Endodermal cell (in vitro differentiated cells): ENCODE results near the gene CEBPE. TPM values are rescaled to one million over a fixed set of nuclear protein-coding genes. Genes with fewer than 3 reads are reported as not detected.

Experiments used
- DNase-seq: peaks from one replicate; pipeline ENCODE4 v3.0.0-alpha.2; 2017
- H3K27ac ChIP-seq: 2 replicates; pipeline ENCODE4 v1.5.1; 2013; ENCODE audit warnings: mild to moderate bottlenecking, low read depth, low read length, moderate library complexity
- H3K27me3 ChIP-seq: 2 replicates; pipeline ENCODE4 v1.6.1; 2013; ENCODE audit warnings: mild to moderate bottlenecking, low read length, moderate library complexity; ENCODE audit not compliant: insufficient read depth, control insufficient read depth, poor library complexity, severe bottlenecking
- H3K36me3 ChIP-seq: 2 replicates; pipeline ENCODE4 v1.7.0; 2013; ENCODE audit warnings: mild to moderate bottlenecking, low read length, moderate library complexity; ENCODE audit not compliant: control insufficient read depth, insufficient read depth
- H3K4me1 ChIP-seq: one replicate; pipeline ENCODE4 v1.7.0; 2013; ENCODE audit warnings: low read length; ENCODE audit not compliant: control insufficient read depth, insufficient read depth
- H3K4me3 ChIP-seq: 2 replicates; pipeline ENCODE4 v1.5.1; 2013; ENCODE audit warnings: mild to moderate bottlenecking, low read length, moderate library complexity
- H3K9ac ChIP-seq: 2 replicates; pipeline ENCODE4 v1.6.1; 2013; ENCODE audit warnings: mild to moderate bottlenecking, low read length, moderate library complexity; ENCODE audit not compliant: poor library complexity, severe bottlenecking; ENCODE audit errors: extremely low read depth
- H3K9me3 ChIP-seq: 2 replicates; pipeline ENCODE4 v1.6.1; 2013; ENCODE audit warnings: mild to moderate bottlenecking, low read length, moderate library complexity; ENCODE audit not compliant: control insufficient read depth
- H3K27ac Mint-ChIP-seq: 2 replicates; pipeline ENCODE4 v1.8.0; 2020; ENCODE audit warnings: mixed read lengths
- H3K27me3 Mint-ChIP-seq: 2 replicates; pipeline ENCODE4 v1.8.0; 2021; ENCODE audit warnings: mild to moderate bottlenecking, mixed read lengths; ENCODE audit not compliant: insufficient read depth
- H3K36me3 Mint-ChIP-seq: 2 replicates; pipeline ENCODE4 v1.8.0; 2020; ENCODE audit warnings: low read depth, mixed read lengths
- H3K4me1 Mint-ChIP-seq: 2 replicates; pipeline ENCODE4 v1.8.0; 2020; ENCODE audit warnings: mixed read lengths
- H3K4me3 Mint-ChIP-seq: 2 replicates; pipeline ENCODE4 v1.8.0; 2020; ENCODE audit warnings: mild to moderate bottlenecking, moderate library complexity, mixed read lengths
- H3K9me3 Mint-ChIP-seq: 2 replicates; pipeline ENCODE4 v1.8.0; 2020; ENCODE audit warnings: mild to moderate bottlenecking, mixed read lengths
- CTCF ChIP-seq: fragments of 200-600 bp; sonication (generic); conservative IDR thresholded peaks from 2 replicates; pipeline ENCODE4 v1.5.0; 2021; ENCODE audit warnings: antibody characterized with exemption, mild to moderate bottlenecking
- WGBS, 2 experiments: methylation state at CpG; one replicate each; pipeline versions ENCODE4 v1.1.5 to v1.1.7; 2013; ENCODE audit warnings: missing lambda C conversion rate in 2 of 2, mixed read lengths in 1 of 2; ENCODE audit not compliant: insufficient coverage in 1 of 2, insufficient read length in 1 of 2; 5-methylcytosine and 5-hydroxymethylcytosine counted together
- total RNA-seq, 2 donors: library from RNA; stranded (reverse); fragmentation: NEBNext Ultra II Directional in 1 of 2; extraction: Animal tissue kit (Norgen Biotek cat#: 25700) in 1 of 2; gene quantifications; 2 replicates in 1 of 2; 3 replicates in 1 of 2; pipeline ENCODE4 v1.2.1, GENCODE V29; 2021

Gene CEBPE
- total RNA-seq, 2 donors from 2014 or later: not detected

GRCh38 chr14:23101213-23101970 is 17.7 kb downstream of the CEBPE start:
- Mint-ChIP-seq H3K4me3 (no peak overlapping the region), H3K36me3 (peaks cover 27% of the 10 kb centered on the region), H3K27me3 (peaks cover 3% of the 10 kb centered on the region), H3K27ac (peak overlapping the region; percentile 35), H3K4me1 (peaks cover 67% of the 10 kb centered on the region), H3K9me3 (no peaks in the 10 kb centered on the region)
- no peak overlapping the region for H3K4me3 ChIP-seq
- H3K9me3 ChIP-seq: no peaks in the 10 kb centered on the region
- peak; percentile 78 for DNase-seq
- 61 to 93% methylated on average over 3 to 6 of the region's 6 CpGs for WGBS, 2 experiments
- no peak for TF ChIP-seq CTCF
- H3K4me1 ChIP-seq: peaks cover 15% of the 10 kb centered on the region
- H3K27ac ChIP-seq: no peak overlapping the region
- H3K27me3 ChIP-seq: no peaks in the 10 kb centered on the region
- H3K36me3 ChIP-seq: peaks cover 29% of the 10 kb centered on the region
- H3K9ac ChIP-seq: no peak overlapping the region

DNA sequence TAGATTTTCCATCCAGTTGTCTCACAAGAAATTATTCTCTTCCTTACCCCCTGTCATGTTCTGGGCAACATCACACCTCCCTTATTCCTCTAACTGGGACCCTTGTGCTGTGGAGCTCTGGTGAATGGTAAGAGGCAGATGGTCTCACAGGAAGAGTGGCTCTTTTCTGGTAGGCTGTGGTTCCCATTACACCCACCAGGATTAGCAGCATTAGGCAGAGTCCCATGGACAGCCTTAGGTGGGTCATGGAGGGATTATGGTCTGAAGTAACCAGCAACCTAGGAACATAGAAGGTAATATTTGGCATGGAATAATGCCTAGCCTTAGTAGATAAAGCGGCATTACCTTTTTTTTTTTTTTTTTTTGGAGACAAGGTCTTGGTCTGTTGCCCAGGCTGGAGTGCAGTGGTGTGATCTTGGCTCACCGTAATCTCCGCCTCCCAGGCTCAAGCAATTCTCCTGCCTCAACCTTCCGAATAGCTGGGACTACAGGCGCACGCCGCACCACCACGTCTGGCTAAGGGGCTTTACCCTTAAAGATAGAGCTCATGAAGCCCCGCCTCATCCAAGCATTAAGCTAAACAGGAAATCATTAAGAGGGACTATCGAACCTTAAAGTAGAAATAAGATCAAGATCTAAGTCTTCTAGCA is 19.7 kb downstream of the CEBPE start:
- 70 to 96% methylated on average over 4 to 10 of the region's 10 CpGs for WGBS, 2 experiments
- H3K4me1 ChIP-seq: peaks cover 10% of the 10 kb centered on the region
- no peak overlapping the region for H3K9ac ChIP-seq
- H3K27me3 Mint-ChIP-seq: no peaks in the 10 kb centered on the region
- no peak overlapping the region for H3K4me3 Mint-ChIP-seq
- peaks cover 27% of the 10 kb centered on the region for H3K36me3 Mint-ChIP-seq
- H3K9me3 Mint-ChIP-seq: no peaks in the 10 kb centered on the region
- H3K27me3 ChIP-seq: no peaks in the 10 kb centered on the region
- DNase-seq: no peak
- peaks cover 29% of the 10 kb centered on the region for H3K36me3 ChIP-seq
- peak; percentile 54 for TF ChIP-seq CTCF
- no peak overlapping the region for H3K27ac ChIP-seq
- H3K4me3 ChIP-seq: no peak overlapping the region
- peaks cover 51% of the 10 kb centered on the region for H3K4me1 Mint-ChIP-seq
- H3K27ac Mint-ChIP-seq: no peak overlapping the region
- H3K9me3 ChIP-seq: no peaks in the 10 kb centered on the region

- H3K27me3 ChIP-seq: no peaks in the 10 kb centered on the region
- H3K4me1 ChIP-seq: peaks cover 10% of the 10 kb centered on the region
- no peaks in the 10 kb centered on the region for H3K9me3 ChIP-seq
- H3K4me3 Mint-ChIP-seq: no peak overlapping the region
- peaks cover 32% of the 10 kb centered on the region for H3K36me3 Mint-ChIP-seq
- H3K4me1 Mint-ChIP-seq: peaks cover 50% of the 10 kb centered on the region
- no peak overlapping the region for H3K9ac ChIP-seq
- no peak overlapping the region for H3K4me3 ChIP-seq
- H3K36me3 ChIP-seq: peaks cover 37% of the 10 kb centered on the region
- no peak overlapping the region for H3K27ac Mint-ChIP-seq
- 92 to 94% methylated on average over 7 of the region's 7 CpGs for WGBS, 2 experiments
- no peaks in the 10 kb centered on the region for H3K27me3 Mint-ChIP-seq
- H3K27ac ChIP-seq: no peak overlapping the region
- no peak for TF ChIP-seq CTCF
- no peak for DNase-seq
- H3K9me3 Mint-ChIP-seq: no peaks in the 10 kb centered on the region
These were observed 21.3 kb downstream of the CEBPE start for GRCh38 chr14:23097786-23098185.
